ENCODE results near the gene SLC1A2.

- TF ChIP-seq CTCF (conservative IDR thresholded peaks at IDR 0.05; ENCODE audit: low read depth, low read length) (no peak), CEBPB (IDR thresholded peaks at IDR 0.05; ENCODE audit: low read depth, low read length) (no peak), RFX5 (IDR thresholded peaks at IDR 0.05; ENCODE audit: low read depth, low read length) (no peak), USF2 (IDR thresholded peaks at IDR 0.05; ENCODE audit: low read depth, low read length) (no peak), POLR2A (IDR thresholded peaks at IDR 0.05; ENCODE audit: low read depth, low read length) (no peak), NFE2L2 (IDR thresholded peaks at IDR 0.05; ENCODE audit: low read depth, low read length) (no peak), BHLHE40 (IDR thresholded peaks at IDR 0.05; ENCODE audit: low read depth, low read length) (no peak), SMC3 (IDR thresholded peaks at IDR 0.05; ENCODE audit: low read depth, low read length) (no peak), MAFK (IDR thresholded peaks at IDR 0.05; ENCODE audit: low read depth, low read length) (no peak), MXI1 (IDR thresholded peaks at IDR 0.05; ENCODE audit: borderline replicate concordance, low read depth, low read length) (no peak)
Observed at GRCh38 chr11:35433588-35433987, 14.2 kb upstream of the SLC1A2 start.

Data from IMR-90 (cell line).